PFSK-1 (cell line): ENCODE data around the gene CYBA.

Experiments used
- POLR2AphosphoS5 ChIP-seq: IDR thresholded peaks from 2 replicates; pipeline ENCODE4 v1.6.1; 2012; ENCODE audit warnings: low read depth, mild to moderate bottlenecking, control low read depth, low read length, moderate library complexity
- REST ChIP-seq, 2 experiments: IDR thresholded peaks; 2 replicates each; pipeline versions ENCODE4 v1.6.1 to v1.8.0; 2011 to 2012; ENCODE audit warnings: low read depth in 2 of 2, low read length in 2 of 2, control low read depth in 1 of 2, inconsistent platforms in 1 of 2, mild to moderate bottlenecking in 1 of 2, moderate library complexity in 1 of 2; ENCODE audit not compliant: insufficient read depth in 1 of 2
- SIN3A ChIP-seq: IDR thresholded peaks from 2 replicates; pipeline ENCODE4 v1.6.1; 2012; ENCODE audit warnings: mild to moderate bottlenecking, low read length, moderate library complexity, borderline replicate concordance; ENCODE audit not compliant: insufficient read depth

GRCh38 chr16:88629835-88630234 lies 21.0 kb downstream of the CYBA start:
- TF ChIP-seq SIN3A (no peak), POLR2AphosphoS5 (no peak), REST (IDR thresholded peaks at IDR 0.05; ENCODE audit: insufficient read depth in 1 of 2, low read depth in 2 of 2, low read length in 2 of 2) (no peak)
